Mesenchymal stem cell (in vitro differentiated cells and primary cell): ENCODE data around the gene STK24.

Experiments
- DNase-seq: peaks from one replicate; pipeline ENCODE4 v3.0.0-alpha.2; 2013
- H2AFZ ChIP-seq: one replicate; pipeline ENCODE4 v1.6.1; 2013; ENCODE audit warnings: low read depth, mild to moderate bottlenecking, control low read depth, inconsistent platforms, low read length, moderate library complexity
- H2AK5ac ChIP-seq: 2 replicates; pipeline ENCODE4 v1.6.1; 2013; ENCODE audit warnings: low read length, moderate library complexity, mild to moderate bottlenecking, inconsistent platforms; ENCODE audit not compliant: severe bottlenecking
- H2BK120ac ChIP-seq: one replicate; pipeline ENCODE4 v1.6.1; 2013; ENCODE audit warnings: low read depth, mild to moderate bottlenecking, inconsistent platforms, low read length, moderate library complexity
- H2BK12ac ChIP-seq, 2 experiments: one replicate each; pipeline ENCODE4 v1.6.1; 2013; ENCODE audit warnings: inconsistent platforms in 2 of 2, low read length in 2 of 2, mild to moderate bottlenecking in 2 of 2, moderate library complexity in 2 of 2, control low read depth in 1 of 2
- H2BK15ac ChIP-seq: one replicate; pipeline ENCODE4 v1.6.1; 2013; ENCODE audit warnings: mild to moderate bottlenecking, low read depth, inconsistent platforms; ENCODE audit not compliant: poor library complexity, severe bottlenecking
- H2BK5ac ChIP-seq: 2 replicates; pipeline ENCODE4 v1.6.1; 2013; ENCODE audit warnings: low read depth, mild to moderate bottlenecking, low read length, control low read depth, inconsistent platforms; ENCODE audit not compliant: poor library complexity, severe bottlenecking
- H3K14ac ChIP-seq, 2 experiments: one replicate each; pipeline ENCODE4 v1.6.1; 2013; ENCODE audit warnings: inconsistent platforms in 2 of 2, low read length in 2 of 2, control low read depth in 1 of 2, mild to moderate bottlenecking in 1 of 2, moderate library complexity in 1 of 2
- H3K18ac ChIP-seq, 2 experiments: one replicate each; pipeline ENCODE4 v1.6.1; 2013; ENCODE audit warnings: inconsistent platforms in 2 of 2, low read length in 2 of 2, control low read depth in 1 of 2, low read depth in 1 of 2, mild to moderate bottlenecking in 1 of 2
- H3K23ac ChIP-seq, 2 experiments: one replicate each; pipeline ENCODE4 v1.6.1; 2013; ENCODE audit warnings: inconsistent platforms in 2 of 2, low read length in 2 of 2, mild to moderate bottlenecking in 2 of 2, moderate library complexity in 2 of 2, control low read depth in 1 of 2
- H3K27ac ChIP-seq: 2 replicates; pipeline ENCODE4 v1.5.1; 2013; ENCODE audit warnings: mild to moderate bottlenecking, moderate library complexity, low read length, control low read depth, inconsistent platforms; ENCODE audit not compliant: poor library complexity, severe bottlenecking
- H3K27me3 ChIP-seq, 2 experiments: 2 replicates each; pipeline versions ENCODE4 v1.6.1 to v1.7.0; 2013; ENCODE audit warnings: low read length in 2 of 2, mild to moderate bottlenecking in 2 of 2, moderate library complexity in 2 of 2, control low read depth in 1 of 2, inconsistent platforms in 1 of 2; ENCODE audit not compliant: control insufficient read depth in 1 of 2, insufficient read depth in 1 of 2
- H3K36me3 ChIP-seq, 2 experiments: 2 replicates each; pipeline versions ENCODE4 v1.6.1 to v1.7.0; 2013; ENCODE audit warnings: low read length in 2 of 2, control low read depth in 1 of 2, inconsistent platforms in 1 of 2, low read depth in 1 of 2, mild to moderate bottlenecking in 1 of 2; ENCODE audit not compliant: insufficient read depth in 2 of 2, control insufficient read depth in 1 of 2
- H3K4ac ChIP-seq, 2 experiments: one replicate each; pipeline ENCODE4 v1.6.1; 2013; ENCODE audit warnings: inconsistent platforms in 2 of 2, low read length in 2 of 2, mild to moderate bottlenecking in 2 of 2, moderate library complexity in 2 of 2, control low read depth in 1 of 2, low read depth in 1 of 2
- H3K4me1 ChIP-seq: 2 replicates; pipeline ENCODE4 v1.6.1; 2013; ENCODE audit warnings: low read depth, low read length, control low read depth; ENCODE audit not compliant: control insufficient read depth, insufficient read depth
- H3K4me2 ChIP-seq: 2 replicates; pipeline ENCODE4 v1.6.1; 2013; ENCODE audit warnings: low read length, mild to moderate bottlenecking, inconsistent platforms; ENCODE audit not compliant: poor library complexity, severe bottlenecking
- H3K4me3 ChIP-seq, 2 experiments: 2 replicates each; pipeline versions ENCODE4 v1.5.1 to v1.7.0; 2013; ENCODE audit warnings: low read length in 2 of 2, mild to moderate bottlenecking in 2 of 2, control low read depth in 1 of 2, low read depth in 1 of 2; ENCODE audit not compliant: insufficient read depth in 1 of 2
- H3K79me1 ChIP-seq: replicated peaks from 2 replicates; pipeline ENCODE4 v1.6.1; 2013; ENCODE audit warnings: mild to moderate bottlenecking, control low read depth, low read length, inconsistent platforms; ENCODE audit not compliant: poor library complexity, severe bottlenecking
- H3K9ac ChIP-seq: 2 replicates; pipeline ENCODE4 v1.7.0; 2013; ENCODE audit warnings: mild to moderate bottlenecking, low read length, moderate library complexity
- H3K9me3 ChIP-seq: 2 replicates; pipeline ENCODE4 v1.7.0; 2013; ENCODE audit warnings: mild to moderate bottlenecking, low read length; ENCODE audit not compliant: control insufficient read depth
- H4K8ac ChIP-seq: one replicate; pipeline ENCODE4 v1.6.1; 2013; ENCODE audit warnings: inconsistent platforms, mild to moderate bottlenecking, low read length, moderate library complexity
- H4K91ac ChIP-seq: one replicate; pipeline ENCODE4 v1.6.1; 2013; ENCODE audit warnings: mild to moderate bottlenecking, low read length, inconsistent platforms
- WGBS: methylation state at CpG from one replicate; pipeline ENCODE4 v1.1.7; 2013; ENCODE audit warnings: mixed read lengths; 5-methylcytosine and 5-hydroxymethylcytosine counted together

The STK24 gene

DNA sequence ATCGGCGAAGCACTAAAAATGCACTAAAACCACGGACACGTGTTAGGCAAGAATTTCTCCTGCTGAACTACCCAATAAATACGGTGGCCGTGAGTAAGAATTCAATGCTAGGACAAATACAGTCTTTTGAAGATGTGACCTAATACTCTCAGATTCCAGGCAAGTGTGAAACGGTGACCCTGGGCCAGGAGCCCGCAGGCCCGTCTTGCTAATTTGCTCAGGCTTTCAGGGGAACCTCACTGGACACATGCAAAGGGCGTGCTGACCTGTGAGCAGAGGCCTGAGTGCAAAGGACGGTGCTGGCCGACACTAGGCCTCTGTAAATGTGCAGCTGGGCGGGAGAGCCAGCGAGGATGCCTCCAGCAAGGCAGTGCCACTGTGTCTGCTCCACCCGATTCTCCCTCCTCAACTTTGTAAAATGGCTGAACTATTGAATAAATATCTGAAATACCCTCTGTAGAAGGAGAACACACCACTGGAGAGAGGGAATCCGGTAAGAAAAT lies 70.1 kb downstream of the STK24 start:
- Histone ChIP-seq H3K4me1 (peaks cover 28% of the 10 kb centered on the region), H2BK120ac (no peak overlapping the region), H3K14ac (peak overlapping the region in 1 of 2 experiments; percentile 98), H3K27me3 (no peaks in the 10 kb centered on the region), H3K18ac (peak overlapping the region; percentile 27 to 94), H3K79me1 (peaks cover 29% of the 10 kb centered on the region), H3K9ac (no peak overlapping the region), H2AK5ac (peak overlapping the region; percentile 74), H4K91ac (peak overlapping the region; percentile 64), H3K23ac (peak overlapping the region in 1 of 2 experiments; percentile 83), H3K4me2 (no peak overlapping the region), H4K8ac (peak overlapping the region; percentile 67), H2BK5ac (peak overlapping the region; percentile 75), H3K4ac (peak overlapping the region in 1 of 2 experiments; percentile 83), H2BK12ac (peak overlapping the region in 1 of 2 experiments; percentile 89), H3K9me3 (no peaks in the 10 kb centered on the region), H3K36me3 (peaks cover 7 to 8% of the 10 kb centered on the region in 2 experiments), H2AFZ (no peak overlapping the region), H3K4me3 (peak overlapping the region in 1 of 2 experiments; percentile 5), H2BK15ac (no peak overlapping the region), H3K27ac (peak overlapping the region; percentile 82)
- no peak for DNase-seq
- 96% methylated on average over 15 of the region's 16 CpGs for WGBS

DNA sequence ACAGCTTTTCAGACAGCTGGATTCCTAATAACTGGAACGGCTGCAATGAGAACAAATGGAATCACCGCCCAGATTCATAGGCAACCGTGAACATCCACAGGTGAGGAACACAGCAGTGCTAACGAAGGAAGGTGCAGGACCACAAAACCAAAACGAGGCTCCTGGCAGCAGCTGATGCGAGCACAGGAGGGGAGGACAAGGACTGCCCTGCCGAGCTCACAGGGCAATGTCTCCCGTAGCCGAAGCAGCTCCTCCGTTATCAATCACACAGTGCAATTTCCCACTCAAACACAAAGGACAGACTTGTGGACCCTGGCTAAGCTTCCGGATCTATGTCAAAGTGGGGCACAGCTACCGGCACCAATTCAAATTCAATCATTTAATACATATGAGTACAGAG lies 70.6 kb downstream of the STK24 start:
- WGBS = 85% methylated on average over 12 of the region's 12 CpGs
- Histone ChIP-seq H3K79me1 (peaks cover 27% of the 10 kb centered on the region), H3K14ac (no peak overlapping the region), H3K4me1 (peaks cover 28% of the 10 kb centered on the region), H4K91ac (no peak overlapping the region), H3K27me3 (no peaks in the 10 kb centered on the region), H2AFZ (no peak overlapping the region), H3K4me2 (no peak overlapping the region), H3K36me3 (peaks cover 7 to 8% of the 10 kb centered on the region in 2 experiments), H4K8ac (no peak overlapping the region), H2AK5ac (no peak overlapping the region), H2BK15ac (peak overlapping the region; percentile 5), H3K9me3 (no peaks in the 10 kb centered on the region), H2BK12ac (no peak overlapping the region), H3K18ac (no peak overlapping the region), H3K4me3 (no peak overlapping the region), H2BK5ac (no peak overlapping the region), H3K27ac (no peak overlapping the region), H2BK120ac (no peak overlapping the region), H3K23ac (no peak overlapping the region), H3K9ac (no peak overlapping the region), H3K4ac (no peak overlapping the region)
- no peak for DNase-seq

DNA sequence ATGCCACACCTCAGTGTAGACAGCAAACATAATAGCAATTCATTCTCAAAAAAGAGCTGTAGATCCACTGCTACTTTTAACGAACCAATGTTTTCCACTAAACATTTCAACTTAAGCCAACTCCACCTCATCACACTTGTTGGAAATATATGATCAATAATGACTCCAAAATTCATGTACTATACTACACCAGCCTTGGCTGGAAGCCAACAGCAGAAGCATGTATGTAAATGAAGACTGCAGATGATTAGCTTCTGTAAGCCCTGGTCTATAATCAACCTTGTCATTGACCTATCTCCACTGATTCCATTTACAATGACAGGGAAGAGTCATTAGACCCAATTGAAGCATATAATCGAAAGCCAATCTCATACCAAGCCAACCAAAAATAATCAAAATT lies 71.7 kb downstream of the STK24 start:
- Histone ChIP-seq H3K4me1 (peaks cover 28% of the 10 kb centered on the region), H3K79me1 (peaks cover 29% of the 10 kb centered on the region), H2BK120ac (no peak overlapping the region), H2AK5ac (no peak overlapping the region), H3K27me3 (no peaks in the 10 kb centered on the region), H4K91ac (no peak overlapping the region), H2BK5ac (no peak overlapping the region), H3K4ac (no peak overlapping the region), H3K14ac (no peak overlapping the region), H3K9ac (no peak overlapping the region), H3K4me3 (no peak overlapping the region), H3K23ac (no peak overlapping the region), H3K4me2 (no peak overlapping the region), H3K9me3 (no peaks in the 10 kb centered on the region), H2AFZ (no peak overlapping the region), H2BK12ac (no peak overlapping the region), H3K36me3 (peaks cover 7 to 8% of the 10 kb centered on the region in 2 experiments), H3K18ac (no peak overlapping the region), H3K27ac (no peak overlapping the region), H4K8ac (no peak overlapping the region), H2BK15ac (no peak overlapping the region)
- DNase-seq = no peak
- WGBS = 94% methylated on average over 2 of the region's 2 CpGs

DNA sequence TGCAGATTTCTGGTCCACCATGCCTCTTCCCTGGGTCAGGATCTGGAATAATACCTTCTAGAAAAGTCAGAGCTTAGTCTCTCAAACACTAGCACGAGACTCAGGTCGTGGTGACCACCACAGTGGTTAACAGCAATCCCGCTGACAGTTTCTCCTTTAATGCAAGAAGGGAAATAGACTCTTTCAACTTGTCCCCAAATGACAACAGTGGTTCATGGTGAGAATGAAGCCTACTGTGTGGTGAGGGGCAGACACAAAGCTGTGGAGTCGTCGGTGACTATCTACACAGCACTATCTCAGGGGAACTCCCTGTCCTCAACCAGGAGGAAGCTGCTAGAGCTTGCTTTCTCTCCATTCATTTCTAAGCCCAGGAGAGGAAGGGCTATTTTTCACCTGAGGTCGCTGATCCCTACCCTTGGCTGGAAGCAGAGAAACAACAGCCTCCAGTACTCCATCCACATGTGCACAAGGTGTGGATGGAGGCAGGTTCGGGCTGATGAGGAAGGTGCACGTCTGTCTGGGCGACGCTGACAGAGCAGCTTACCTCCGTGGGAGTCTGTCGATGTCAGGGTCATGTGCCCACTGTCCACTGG lies 72.4 kb downstream of the STK24 start:
- H2BK120ac ChIP-seq = no peak overlapping the region
- no peak overlapping the region for H2BK15ac ChIP-seq
- H4K8ac ChIP-seq = no peak overlapping the region
- peak overlapping the region in 1 of 2 experiments; percentile 15 for H2BK12ac ChIP-seq
- peaks cover 24% of the 10 kb centered on the region for H3K4me1 ChIP-seq
- peak overlapping the region; percentile 60 for H3K9ac ChIP-seq
- no peak overlapping the region for H3K27ac ChIP-seq
- H3K4ac ChIP-seq = no peak overlapping the region
- H2AK5ac ChIP-seq = no peak overlapping the region
- peak overlapping the region in 1 of 2 experiments; percentile 89 for H3K14ac ChIP-seq
- peak overlapping the region in 1 of 2 experiments; percentile 63 for H3K23ac ChIP-seq
- H3K79me1 ChIP-seq = peaks cover 27% of the 10 kb centered on the region
- no peak overlapping the region for H4K91ac ChIP-seq
- H3K4me3 ChIP-seq = peak overlapping the region in 1 of 2 experiments; percentile 67
- no peaks in the 10 kb centered on the region for H3K9me3 ChIP-seq
- H3K4me2 ChIP-seq = no peak overlapping the region
- DNase-seq = no peak
- H3K18ac ChIP-seq = peak overlapping the region in 1 of 2 experiments; percentile 18
- H3K27me3 ChIP-seq = no peaks in the 10 kb centered on the region
- H3K36me3 ChIP-seq = peaks cover 10 to 11% of the 10 kb centered on the region in 2 experiments
- no peak overlapping the region for H2AFZ ChIP-seq
- over 99% methylated on average over 11 of the region's 12 CpGs for WGBS
- no peak overlapping the region for H2BK5ac ChIP-seq
